VCaP (cell line): ENCODE data around the gene CHST12.

Experiments used
- H3K27ac ChIP-seq: fragments of 450-650 bp; 2 replicates; pipeline ENCODE4 v1.5.1; 2017
- CTCF ChIP-seq: fragments of 450-650 bp; conservative IDR thresholded peaks from 2 replicates; pipeline ENCODE4 v1.5.1; 2017; ENCODE audit warnings: mild to moderate bottlenecking, moderate library complexity

Gene CHST12

DNA sequence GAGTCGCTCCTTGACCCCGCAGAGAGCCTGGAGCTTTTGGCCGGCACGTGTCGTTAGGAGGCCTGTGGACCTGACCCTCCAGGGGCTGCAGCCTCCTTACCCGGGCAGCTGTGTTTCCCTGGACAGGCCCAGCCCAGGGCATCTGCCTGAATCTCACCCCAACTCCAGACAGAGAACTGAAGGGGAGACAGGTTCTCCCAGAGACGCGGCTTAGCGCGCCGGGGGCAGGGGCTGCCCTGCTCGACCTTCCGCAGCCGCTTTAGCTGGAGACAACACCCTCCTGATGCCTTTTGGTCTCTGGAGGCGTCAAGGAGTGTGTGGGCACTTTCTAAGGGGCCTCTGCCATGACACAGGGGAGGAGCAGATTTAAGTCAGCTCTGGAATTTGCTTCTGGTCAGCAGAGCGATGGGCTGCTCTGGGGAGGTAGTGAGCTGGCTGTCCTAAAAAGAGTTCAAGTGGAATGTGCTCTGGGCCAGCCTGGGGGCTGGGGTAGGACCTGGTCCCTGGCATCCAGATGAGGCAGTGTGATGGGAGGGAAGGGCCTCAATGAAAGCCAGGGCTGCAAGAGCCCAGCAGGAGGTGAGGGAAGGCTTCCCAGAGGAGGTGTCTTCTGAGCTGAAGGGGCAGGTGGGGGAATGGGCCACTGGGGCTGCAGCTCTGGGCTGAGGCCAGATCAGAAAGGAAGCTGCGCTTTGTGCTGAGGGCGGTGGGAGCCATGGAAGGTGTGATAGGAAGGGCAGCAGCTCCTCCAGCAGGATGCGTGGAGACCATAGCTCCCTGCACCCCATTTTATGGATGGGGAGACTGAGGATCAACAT, 67.0 kb downstream of the CHST12 start:
- no peak for TF ChIP-seq CTCF
- H3K27ac ChIP-seq = no peak overlapping the region

DNA sequence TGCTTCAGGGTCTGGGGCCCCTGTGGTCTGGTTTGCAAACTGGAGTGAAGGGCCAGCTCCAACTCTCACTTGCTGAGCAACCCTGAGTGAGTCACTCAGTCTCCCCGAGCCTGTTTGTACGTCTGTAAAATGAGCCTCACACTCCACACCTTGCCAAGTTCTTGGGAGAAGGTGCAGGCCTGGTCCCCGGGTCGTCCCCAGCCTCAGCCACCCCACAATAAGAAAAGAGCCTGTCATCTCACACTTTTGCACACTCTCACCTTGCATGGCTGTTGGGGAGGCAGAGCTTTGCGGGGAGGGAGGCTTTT, 67.6 kb downstream of the CHST12 start:
- TF ChIP-seq CTCF = no peak
- H3K27ac ChIP-seq = no peak overlapping the region

- TF ChIP-seq CTCF = no peak
- no peak overlapping the region for H3K27ac ChIP-seq
Observed at GRCh38 chr7:2471396-2471795, 68.0 kb downstream of the CHST12 start.

DNA sequence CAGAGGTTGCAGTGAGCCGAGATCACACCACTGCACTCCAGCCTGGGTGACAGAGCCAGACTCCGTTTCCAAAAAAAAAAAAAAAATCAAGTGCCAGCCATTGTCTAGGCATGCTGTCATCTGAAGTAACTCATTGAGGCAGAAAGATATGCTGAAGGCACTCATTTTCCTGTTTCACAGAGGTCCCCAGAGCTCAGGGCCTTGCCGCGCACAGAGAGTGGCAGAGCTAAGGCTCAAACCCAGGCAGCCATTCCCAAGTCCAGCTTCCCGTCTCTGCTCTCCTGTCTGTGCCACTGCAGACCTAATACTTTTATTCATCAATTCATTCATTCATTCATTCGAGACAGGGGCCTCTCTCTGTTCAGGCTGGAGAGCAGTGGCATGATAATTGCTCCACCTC, 69.3 kb downstream of the CHST12 start:
- TF ChIP-seq CTCF = no peak
- no peak overlapping the region for H3K27ac ChIP-seq

DNA sequence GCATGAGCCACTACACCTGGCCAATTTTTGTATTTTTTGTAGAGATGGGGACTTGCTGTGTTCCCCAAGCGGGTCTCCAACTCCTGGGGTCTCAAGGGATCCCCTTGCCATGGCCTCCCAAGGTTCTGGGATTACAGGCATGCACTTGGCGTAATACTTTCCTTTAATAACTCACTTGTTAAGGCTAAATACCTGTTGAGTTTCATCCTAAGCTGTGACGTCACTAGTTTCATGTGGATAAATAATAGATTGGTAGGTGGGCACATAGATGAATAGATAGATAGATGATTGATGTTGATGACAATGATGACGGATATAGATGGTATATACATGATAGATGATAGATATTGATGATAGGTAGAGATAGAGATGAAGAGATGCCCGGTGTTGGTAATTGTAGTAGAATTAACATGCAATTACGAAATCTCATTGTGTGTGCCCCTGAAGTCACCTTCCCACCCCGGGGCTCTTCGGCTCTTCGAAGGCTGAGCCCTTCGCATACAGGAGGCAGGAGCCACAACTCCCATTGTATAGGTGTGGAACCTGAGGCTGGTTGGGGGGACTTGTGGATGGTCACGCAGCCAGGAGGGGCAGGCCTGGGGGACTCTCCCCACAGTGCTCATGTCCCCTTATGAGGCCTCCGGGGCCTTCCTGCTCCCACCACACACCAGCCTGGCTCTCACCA, 70.2 kb downstream of the CHST12 start:
- no peak for TF ChIP-seq CTCF
- no peak overlapping the region for H3K27ac ChIP-seq

- TF ChIP-seq CTCF = no peak
- no peak overlapping the region for H3K27ac ChIP-seq
Observed at GRCh38 chr7:2474224-2474623, 70.8 kb downstream of the CHST12 start.

GRCh38 chr7:2474813-2475677, 71.6 kb downstream of the CHST12 start:
- TF ChIP-seq CTCF = no peak
- no peak overlapping the region for H3K27ac ChIP-seq
